ENCODE results near the gene ALDH18A1. TPM values are rescaled to one million over a fixed set of nuclear protein-coding genes. Genes with fewer than 3 reads are reported as not detected.
"Not testable (repeated sequence)": the region's sequence is repeated elsewhere in the genome, so short reads cannot be mapped to it uniquely, and the experiment has no call there.

Gene ALDH18A1
- total RNA-seq, 1 donor from 2014 or later = 211 TPM

- no peak for DNase-seq (ENCODE audit: low read depth)
Measured at GRCh38 chr10:95650232-95650631, 6.3 kb downstream of the ALDH18A1 start.

DNA sequence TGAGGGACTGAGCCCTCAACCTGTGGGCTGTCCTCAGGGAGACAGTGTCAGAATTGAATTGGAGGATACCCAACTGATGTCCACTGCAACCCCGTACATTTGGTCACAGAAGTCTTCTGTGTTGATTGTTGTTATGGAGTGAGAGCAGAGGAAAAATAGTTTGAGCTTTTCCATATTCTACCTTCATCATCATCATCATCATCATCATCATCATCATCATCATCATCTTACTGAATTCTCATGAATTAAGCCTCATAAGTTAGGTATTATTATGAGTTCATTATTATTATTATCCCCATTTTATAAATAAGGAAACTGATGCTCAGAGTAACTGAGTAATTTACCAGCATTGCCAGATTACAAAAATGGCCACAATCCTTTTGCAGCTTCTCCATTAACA, 8.4 kb downstream of the ALDH18A1 start:
- no peak for DNase-seq (ENCODE audit: low read depth)

- DNase-seq (ENCODE audit: low read depth) = no peak
Measured at GRCh38 chr10:95646160-95646559, 10.4 kb downstream of the ALDH18A1 start.

- no peak for DNase-seq (ENCODE audit: low read depth)
Measured at GRCh38 chr10:95644901-95645300, 11.6 kb downstream of the ALDH18A1 start.

DNA sequence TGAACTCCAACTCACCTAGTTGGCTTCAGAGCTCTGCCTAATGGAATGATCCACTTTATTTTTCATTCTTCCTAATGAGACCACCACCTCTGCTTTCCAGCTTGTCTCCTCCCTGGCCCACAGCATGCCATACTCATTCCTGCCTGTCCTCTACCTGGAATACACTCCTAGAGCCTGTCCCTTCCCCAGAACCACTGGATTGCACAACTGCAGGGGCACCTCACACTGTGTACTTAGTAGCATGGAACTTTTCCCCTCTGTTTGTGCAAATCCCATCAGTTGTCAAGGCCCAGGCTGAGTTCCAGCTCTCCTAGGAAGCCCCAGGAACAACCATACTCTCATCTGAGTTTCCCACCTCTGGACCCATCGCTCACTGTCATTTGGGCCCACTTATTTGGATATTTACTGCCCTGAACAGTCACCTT, 15.6 kb downstream of the ALDH18A1 start:
- DNase-seq (ENCODE audit: low read depth) = no peak

- no peak for DNase-seq (ENCODE audit: low read depth)
Measured at GRCh38 chr10:95637911-95638310, 18.6 kb downstream of the ALDH18A1 start.

GRCh38 chr10:95637140-95637539, 19.4 kb downstream of the ALDH18A1 start:
- DNase-seq (ENCODE audit: low read depth) = no peak

DNA sequence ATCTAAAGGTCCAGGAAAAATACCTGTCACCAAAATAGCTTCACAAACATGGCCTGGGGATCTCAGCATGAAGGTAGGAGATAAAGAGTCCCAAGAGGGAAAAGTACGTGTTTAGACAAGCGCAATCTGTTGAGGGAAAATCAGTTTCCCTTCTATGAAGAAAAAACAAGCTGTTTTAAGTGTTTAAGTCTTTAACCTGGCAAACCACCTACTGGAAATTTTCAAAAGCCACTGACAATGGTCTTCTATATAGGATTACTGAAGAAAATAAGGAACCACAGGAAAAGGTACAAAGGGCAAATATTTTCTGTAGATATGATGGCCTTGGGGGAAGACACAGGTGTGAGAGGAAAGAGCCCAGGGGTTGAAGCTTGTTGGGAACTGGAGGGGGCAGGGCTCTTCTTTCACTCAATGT, 21.2 kb downstream of the ALDH18A1 start:
- DNase-seq (ENCODE audit: low read depth) = no peak

- DNase-seq (ENCODE audit: low read depth) = peak; percentile 97
Measured at GRCh38 chr10:95628786-95629185, 27.7 kb downstream of the ALDH18A1 start.

GRCh38 chr10:95626500-95626899, 30.0 kb downstream of the ALDH18A1 start:
- DNase-seq (ENCODE audit: low read depth) = no peak

- DNase-seq (ENCODE audit: low read depth) = not testable (repeated sequence)
Measured at GRCh38 chr10:95620415-95620814, 36.1 kb downstream of the ALDH18A1 start.

- no peak for DNase-seq (ENCODE audit: low read depth)
Measured at GRCh38 chr10:95618101-95618500, 38.4 kb downstream of the ALDH18A1 start.

GRCh38 chr10:95616446-95616845, 40.1 kb downstream of the ALDH18A1 start:
- no peak for DNase-seq (ENCODE audit: low read depth)

GRCh38 chr10:95613330-95613729, 43.2 kb downstream of the ALDH18A1 start:
- DNase-seq (ENCODE audit: low read depth) = no peak

- DNase-seq (ENCODE audit: low read depth) = no peak
Measured at GRCh38 chr10:95610727-95611126, 45.8 kb downstream of the ALDH18A1 start.

DNA sequence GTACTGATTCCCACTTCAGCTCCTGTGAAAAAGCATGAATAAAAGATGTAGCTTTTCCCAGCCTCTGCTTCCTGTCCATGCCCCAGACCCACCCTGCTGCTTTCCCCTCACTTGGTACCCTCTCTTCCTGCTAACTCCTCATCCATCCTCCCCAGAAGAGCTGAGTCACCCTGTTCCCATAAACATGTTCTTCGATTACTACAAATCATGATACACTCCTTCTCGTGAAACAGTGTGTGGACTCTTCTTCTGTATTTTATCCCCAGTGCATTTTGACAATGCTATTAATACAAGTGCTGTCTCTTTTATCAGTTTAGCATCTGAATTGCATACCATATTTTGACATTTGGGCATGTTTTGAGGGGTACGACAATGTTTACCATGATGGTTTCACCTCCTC, 49.6 kb downstream of the ALDH18A1 start:
- no peak for DNase-seq (ENCODE audit: low read depth)

DNA sequence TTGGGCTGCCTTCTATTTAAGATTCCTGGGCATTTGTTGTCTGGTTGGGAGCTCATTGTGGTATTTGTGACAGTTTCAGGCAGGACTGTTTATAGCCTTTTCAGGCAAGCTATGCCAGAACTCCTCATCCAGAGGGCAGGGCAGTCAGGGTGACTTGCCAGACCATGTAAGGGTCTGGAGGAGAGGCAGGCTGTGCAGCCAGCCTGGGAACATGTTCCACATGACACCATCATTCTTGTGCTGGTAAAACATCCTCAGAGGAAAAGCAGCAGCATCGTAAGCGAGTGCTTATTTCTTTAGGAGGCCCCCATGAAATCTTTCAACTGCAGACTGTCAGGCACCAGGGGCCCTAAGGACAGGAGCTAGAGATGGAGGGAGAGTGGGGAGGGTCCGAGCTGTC, 51.3 kb downstream of the ALDH18A1 start:
- DNase-seq (ENCODE audit: low read depth) = no peak

- DNase-seq (ENCODE audit: low read depth) = no peak
Measured at GRCh38 chr10:95604630-95605029, 51.9 kb downstream of the ALDH18A1 start.

DNA sequence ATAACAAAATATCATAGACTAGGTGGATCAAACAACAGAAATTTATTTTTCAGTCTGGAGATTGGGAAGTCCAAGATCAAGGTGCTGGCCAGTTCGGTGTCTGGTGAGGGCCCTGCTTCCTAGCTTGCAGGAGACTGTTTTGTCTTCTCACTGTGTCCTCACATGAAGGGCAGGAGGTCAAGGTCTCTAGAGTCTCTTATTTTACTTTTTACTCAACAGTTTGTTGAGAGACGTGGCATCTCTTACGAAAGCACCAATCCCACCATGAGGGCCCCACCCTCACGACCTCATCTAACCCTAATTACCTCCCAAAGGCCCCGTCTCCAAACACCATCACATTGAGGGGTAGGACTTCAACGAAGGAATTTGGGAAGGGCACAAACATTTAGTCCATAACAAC, 54.1 kb downstream of the ALDH18A1 start:
- DNase-seq (ENCODE audit: low read depth) = no peak

DNA sequence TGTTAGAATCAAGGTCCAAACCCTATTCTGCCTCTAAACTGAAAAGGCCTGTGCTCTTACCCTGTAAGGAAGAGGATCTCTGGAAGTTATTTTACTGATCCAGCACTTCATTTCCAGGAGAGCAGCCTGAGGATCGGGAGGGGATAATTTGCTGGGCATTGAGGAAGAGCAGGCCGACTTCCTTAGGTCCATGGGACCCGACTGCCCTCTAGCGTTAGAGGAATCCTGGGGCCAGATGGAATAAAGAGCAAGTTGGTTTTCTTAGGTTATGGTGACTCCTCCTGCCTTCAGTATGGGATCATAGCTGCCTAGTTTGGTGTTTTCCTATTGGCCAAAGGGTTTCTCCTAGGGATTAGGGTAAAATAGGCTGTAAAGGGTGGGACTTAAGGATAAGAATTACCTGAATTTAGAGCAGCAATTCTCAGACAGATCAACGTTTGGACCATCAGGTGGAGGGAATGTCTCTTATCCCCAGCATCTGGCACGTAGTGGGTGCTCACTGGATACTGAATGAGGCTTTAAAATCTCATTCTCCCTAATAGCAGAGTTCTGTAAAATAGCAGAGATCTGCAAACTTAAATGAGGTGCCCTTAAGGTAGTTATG, 55.3 kb downstream of the ALDH18A1 start:
- peak; percentile 81 for DNase-seq (ENCODE audit: low read depth)

- DNase-seq (ENCODE audit: low read depth) = no peak
Measured at GRCh38 chr10:95600158-95600557, 56.4 kb downstream of the ALDH18A1 start.

DNA sequence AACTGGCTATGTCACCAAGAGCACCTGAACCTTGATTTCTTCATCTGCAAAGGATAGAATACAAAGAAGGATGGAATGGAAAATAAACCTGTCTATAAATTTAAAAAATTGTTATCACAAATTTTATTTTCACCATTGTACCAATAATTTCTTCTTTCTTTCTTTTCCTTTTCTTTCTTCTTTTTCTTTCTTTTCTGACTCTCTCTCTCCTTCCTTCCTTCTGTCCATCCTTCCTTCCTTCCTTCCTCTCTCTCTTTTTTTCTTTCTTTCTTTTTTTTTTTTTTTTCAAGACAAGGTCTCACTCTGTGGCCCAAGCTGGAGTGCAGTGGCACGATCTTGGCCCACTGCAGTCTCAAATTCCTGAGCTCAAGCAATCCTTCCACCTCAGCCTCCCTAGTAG, 58.7 kb downstream of the ALDH18A1 start:
- DNase-seq (ENCODE audit: low read depth) = no peak

DNA sequence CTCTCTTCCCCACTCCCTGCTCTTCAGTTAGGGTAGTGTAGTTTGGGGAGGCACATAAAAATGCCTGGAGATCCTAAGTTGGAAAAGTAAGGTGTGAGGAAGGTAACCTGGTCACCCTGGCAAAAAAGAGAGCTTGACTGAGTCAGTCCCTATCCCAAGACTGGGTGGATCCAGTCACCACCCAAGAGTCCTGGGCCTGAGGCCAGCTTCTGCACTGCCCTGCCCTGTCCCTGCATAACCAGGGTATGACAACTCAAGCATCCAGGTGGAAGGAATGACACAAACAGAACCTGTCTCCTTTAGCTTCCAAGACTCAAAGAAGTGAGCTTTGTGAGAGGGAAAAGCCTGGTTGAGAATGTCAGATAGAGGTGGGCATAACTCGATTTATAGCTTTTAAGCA, 68.5 kb downstream of the ALDH18A1 start:
- DNase-seq (ENCODE audit: low read depth) = no peak

DNA sequence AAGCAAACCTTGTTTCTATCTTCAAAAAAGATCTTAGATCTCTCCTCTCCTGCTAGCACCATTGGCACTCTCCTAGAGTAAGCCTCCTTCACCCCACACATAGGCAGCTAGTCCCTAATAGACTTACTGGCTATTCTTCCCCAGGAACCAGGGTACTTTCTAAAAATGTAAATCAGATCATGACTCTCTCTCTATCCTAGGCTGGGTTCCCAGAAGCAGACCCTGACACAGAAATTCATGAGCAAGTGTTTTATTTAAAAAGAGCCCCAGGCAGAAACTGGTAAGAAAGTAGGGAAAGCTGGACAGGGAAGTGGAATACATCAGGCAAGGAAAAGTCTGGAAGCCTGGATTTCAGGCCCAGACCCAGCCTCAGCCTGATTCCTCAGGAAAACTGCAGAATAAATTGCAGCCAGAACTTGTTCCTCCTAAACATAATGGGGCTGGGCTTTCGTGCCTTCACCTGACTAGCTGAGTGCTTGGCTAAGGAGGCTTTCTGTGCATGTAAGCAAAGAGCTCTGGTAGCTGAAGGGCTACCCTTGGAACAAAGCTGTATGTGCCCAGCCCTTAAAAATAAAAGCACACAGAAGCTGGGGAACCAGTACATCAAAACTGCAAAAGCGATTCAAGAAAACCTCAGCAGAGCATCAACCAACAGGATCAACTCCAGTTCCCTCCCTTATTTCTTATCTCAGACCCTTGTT, 76.5 kb downstream of the ALDH18A1 start:
- DNase-seq (ENCODE audit: low read depth) = peak; percentile 70
